Hippocampal formation (tissue), 2 donors: ENCODE data around the gene PCDH9.

Source experiments
- DNase-seq, 2 donors: peaks; one replicate each; lab custom pipeline; 2025; lab: John Stamatoyannopoulos, UW

PCDH9 gene

DNA sequence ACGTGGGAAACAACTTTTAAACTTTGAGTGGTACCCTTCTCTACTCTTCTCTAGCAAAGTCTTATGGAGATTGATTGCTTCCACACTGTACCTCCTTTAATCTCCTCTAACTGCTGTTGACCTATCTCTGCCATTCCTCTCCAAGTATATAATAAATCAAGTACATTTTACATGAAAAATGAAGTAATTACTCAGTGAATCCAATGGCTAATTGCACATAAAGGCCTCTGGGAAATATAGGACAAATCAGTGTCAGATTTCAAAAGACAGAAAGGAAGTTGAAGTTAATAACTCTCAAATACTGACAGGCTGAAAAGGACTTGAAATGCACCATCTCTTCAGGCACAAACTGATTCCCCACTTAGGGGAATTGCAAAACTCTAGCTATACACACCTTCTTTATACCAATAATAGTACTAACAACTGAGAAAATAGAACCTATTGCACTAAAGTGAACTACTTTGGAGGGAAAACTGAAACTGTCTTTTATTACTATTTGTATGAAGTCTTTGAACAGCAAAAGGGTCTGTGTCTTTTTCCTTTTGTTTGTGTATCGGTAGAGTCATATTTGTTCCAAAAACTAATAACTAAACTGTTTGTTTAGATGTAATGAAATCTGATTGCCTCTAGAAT lies 701.1 kb downstream of the PCDH9 start:
- no peak for DNase-seq

DNA sequence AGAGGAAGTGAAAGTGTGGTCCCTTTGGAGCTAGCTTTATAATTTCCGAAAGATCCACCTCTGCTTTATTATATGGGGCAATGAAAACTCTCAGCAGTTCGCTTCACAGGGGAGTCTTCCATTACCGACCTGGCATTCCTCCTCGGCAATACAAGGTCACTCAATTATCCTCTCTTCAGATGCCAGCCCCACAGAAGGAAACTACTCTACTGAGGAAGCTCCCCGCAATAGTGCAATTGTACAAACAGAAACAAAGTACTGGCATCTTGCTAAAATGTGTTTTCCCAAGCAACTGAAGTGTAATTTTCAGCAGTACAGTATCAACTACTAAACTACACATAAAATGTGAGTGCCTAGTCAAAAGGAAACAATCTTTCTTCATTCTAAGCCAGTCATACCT lies 702.0 kb downstream of the PCDH9 start:
- DNase-seq: no peak

DNA sequence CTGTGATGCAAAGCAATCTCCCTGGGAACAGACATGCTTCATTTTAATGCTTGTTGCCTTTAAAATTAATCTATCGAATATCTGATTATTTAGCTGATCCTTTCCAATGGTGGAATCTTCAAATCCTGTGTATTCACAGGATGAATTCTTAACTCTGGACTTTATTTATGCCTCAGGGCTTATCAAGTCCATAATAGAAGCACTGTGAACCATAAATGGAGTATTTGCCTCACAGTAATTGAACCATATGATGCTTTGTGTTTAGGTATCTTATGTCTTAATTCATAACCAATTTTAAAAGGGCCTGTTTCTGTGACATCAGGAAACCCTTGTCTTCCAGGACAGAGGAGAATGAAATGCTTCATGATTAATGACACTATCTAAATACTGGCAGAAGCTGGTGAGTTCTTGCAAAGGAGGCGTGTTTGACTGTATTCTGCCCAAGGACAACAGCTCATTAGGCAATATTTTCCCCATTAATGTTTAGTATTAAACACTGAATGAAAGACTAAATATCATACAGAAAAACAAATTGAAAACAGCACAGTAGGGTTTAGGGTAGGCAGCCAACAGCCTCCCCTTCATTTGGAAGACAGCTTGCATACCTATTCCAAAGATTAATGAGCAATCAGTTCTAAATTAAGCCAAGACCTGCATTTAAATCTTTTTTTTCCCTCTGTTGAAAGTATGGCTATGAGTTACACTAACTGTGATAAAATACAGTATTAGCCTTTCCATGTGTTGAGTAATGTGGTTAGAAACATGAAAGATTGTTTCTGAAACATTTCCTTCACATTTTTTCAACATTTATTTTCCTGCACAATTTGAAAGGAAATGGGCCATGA lies 709.4 kb downstream of the PCDH9 start:
- DNase-seq: no peak

- no peak for DNase-seq
These were observed 710.9 kb downstream of the PCDH9 start for GRCh38 chr13:66519259-66519658.

- no peak for DNase-seq
These were observed 712.1 kb downstream of the PCDH9 start for GRCh38 chr13:66518068-66518467.

GRCh38 chr13:66513728-66514127 lies 716.4 kb downstream of the PCDH9 start:
- DNase-seq: no peak

DNA sequence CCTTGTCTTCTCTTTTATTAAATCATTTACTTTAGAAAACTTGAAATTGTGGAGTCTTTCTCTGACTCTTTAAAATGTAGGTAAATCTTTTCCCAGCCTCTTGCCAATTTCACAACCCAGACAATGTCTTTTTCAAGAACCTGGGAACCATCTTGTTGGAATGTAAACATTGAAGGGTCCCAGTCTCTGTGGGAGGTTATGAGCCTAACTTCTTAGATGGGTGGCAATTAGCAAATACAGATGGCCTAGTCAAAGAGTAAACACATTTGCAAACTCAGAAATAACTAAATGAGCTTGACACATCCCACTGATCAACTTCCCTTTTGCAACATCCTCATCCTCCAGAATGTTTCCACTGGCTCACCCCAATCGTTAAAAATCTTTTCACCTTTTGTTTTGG lies 721.0 kb downstream of the PCDH9 start:
- DNase-seq: no peak

GRCh38 chr13:66508153-66508909 lies 721.8 kb downstream of the PCDH9 start:
- DNase-seq: no peak

DNA sequence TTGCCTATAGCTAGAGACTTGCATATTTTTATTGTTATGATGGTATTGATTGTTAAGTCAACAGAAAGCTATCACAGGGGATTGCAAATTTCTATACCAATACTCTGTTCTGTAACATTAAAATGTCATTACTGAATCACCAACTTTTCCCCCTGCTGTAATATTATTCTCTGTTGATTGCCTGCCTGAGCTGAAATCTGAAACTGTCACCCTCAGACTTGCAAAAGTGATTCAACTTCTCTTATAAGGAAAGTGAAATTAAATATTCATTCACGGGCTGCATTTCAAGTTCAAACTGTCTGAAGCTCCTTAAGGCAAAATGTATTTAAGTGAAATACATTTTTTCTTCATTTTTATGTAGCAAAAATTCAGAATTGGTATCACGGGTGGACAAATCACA lies 723.2 kb downstream of the PCDH9 start:
- no peak for DNase-seq

GRCh38 chr13:66506051-66506777 lies 723.9 kb downstream of the PCDH9 start:
- DNase-seq: no peak

- no peak for DNase-seq
These were observed 726.2 kb downstream of the PCDH9 start for GRCh38 chr13:66503890-66504289.

- no peak for DNase-seq
These were observed 729.0 kb downstream of the PCDH9 start for GRCh38 chr13:66501181-66501580.

- no peak for DNase-seq
These were observed 737.7 kb downstream of the PCDH9 start for GRCh38 chr13:66492479-66492878.

DNA sequence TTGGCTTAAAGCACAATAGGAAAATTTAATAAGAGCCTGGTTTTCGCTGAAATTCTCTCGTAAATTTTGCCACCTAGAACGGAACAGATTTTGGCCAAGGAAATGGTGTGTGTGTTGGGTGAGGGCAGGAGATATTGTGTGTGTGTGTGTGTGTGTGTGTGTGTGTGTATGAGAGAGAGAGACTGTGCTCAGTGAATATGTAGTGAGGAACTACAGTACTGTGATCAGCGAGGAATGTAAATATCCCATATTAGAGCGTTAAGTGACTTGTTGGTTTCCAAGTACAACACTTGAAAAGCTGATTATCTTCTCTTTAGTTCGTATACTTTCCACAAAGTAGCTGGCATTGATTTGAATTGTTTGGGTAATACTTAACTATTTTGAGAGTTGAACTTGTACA lies 738.9 kb downstream of the PCDH9 start:
- no peak for DNase-seq

GRCh38 chr13:66489586-66489985 lies 740.5 kb downstream of the PCDH9 start:
- DNase-seq: no peak

- no peak for DNase-seq
These were observed 741.0 kb downstream of the PCDH9 start for GRCh38 chr13:66489172-66489571.

GRCh38 chr13:66483712-66484111 lies 746.4 kb downstream of the PCDH9 start:
- DNase-seq: no peak

- DNase-seq: no peak
These were observed 747.3 kb downstream of the PCDH9 start for GRCh38 chr13:66482836-66483235.

DNA sequence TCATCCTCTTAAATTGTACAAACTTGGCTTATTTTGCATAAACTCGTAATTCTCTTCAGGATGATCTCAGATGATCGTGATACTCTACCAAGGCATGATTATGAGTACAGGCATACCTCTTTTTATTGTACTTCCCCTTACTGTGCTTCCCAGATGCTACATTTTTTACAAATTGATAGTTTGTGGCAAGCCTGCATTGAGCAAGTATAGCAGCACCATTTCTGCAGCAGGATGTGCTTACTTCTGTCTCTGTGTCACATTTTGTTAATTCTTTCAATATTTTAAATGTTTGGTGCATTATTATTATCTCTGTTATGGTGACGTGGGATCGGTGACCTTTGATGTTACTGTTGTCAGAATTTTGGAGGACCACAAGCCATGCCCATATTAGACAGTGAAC lies 752.3 kb downstream of the PCDH9 start:
- DNase-seq: no peak

DNA sequence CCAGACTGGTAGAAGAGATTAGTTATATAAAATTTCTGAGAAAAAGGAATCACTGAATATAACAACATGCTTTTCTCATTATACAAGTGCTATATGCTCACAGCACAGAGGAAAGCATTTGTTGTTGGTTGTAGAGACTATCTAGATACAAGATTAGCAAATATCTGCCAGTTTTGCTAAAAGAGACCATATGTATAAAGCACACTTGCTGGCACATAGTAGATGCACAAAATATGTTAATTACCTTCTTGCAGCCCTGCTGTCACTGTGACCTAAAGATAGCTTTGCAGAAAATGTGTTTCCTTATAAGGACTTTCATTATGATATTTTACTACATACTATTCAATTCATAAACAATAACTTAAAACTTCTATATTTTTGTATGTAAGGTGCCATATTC lies 755.1 kb downstream of the PCDH9 start:
- DNase-seq: peak in 1 of 2 donors; percentile 33

GRCh38 chr13:66469745-66470144 lies 760.4 kb downstream of the PCDH9 start:
- DNase-seq: no peak

GRCh38 chr13:66468656-66469055 lies 761.5 kb downstream of the PCDH9 start:
- DNase-seq: no peak
